GM21576 (cell line): ENCODE measurements around the gene NFATC1.

Source experiments
- ATAC-seq: cut with Tn5 transposase; IDR thresholded peaks from one replicate; pipeline ENCODE4 v1.9.1; 2021; ENCODE audit warnings: mild to moderate bottlenecking, moderate library complexity; ENCODE audit not compliant: unreplicated experiment

Gene NFATC1

GRCh38 chr18:79486356-79487182 lies 90.8 kb downstream of the NFATC1 start:
- ATAC-seq, result no peak

GRCh38 chr18:79487183-79487800 lies 91.6 kb downstream of the NFATC1 start:
- ATAC-seq, result no peak

- no peak for ATAC-seq
These were observed 92.1 kb downstream of the NFATC1 start for GRCh38 chr18:79487801-79488201.

GRCh38 chr18:79488311-79489050 lies 92.8 kb downstream of the NFATC1 start:
- no peak for ATAC-seq

GRCh38 chr18:79489051-79489898 lies 93.5 kb downstream of the NFATC1 start:
- ATAC-seq, result no peak

- no peak for ATAC-seq
These were observed 94.3 kb downstream of the NFATC1 start for GRCh38 chr18:79489899-79490625.

- no peak for ATAC-seq
These were observed 94.9 kb downstream of the NFATC1 start for GRCh38 chr18:79490626-79491041.

- no peak for ATAC-seq
These were observed 95.4 kb downstream of the NFATC1 start for GRCh38 chr18:79491081-79491551.

GRCh38 chr18:79493211-79493800 lies 97.6 kb downstream of the NFATC1 start:
- ATAC-seq, result no peak

GRCh38 chr18:79493801-79494211 lies 98.1 kb downstream of the NFATC1 start:
- no peak for ATAC-seq

- no peak for ATAC-seq
These were observed 99.2 kb downstream of the NFATC1 start for GRCh38 chr18:79494936-79495335.

- no peak for ATAC-seq
These were observed 99.9 kb downstream of the NFATC1 start for GRCh38 chr18:79495591-79496071.

GRCh38 chr18:79496237-79496977 lies 100.7 kb downstream of the NFATC1 start:
- no peak for ATAC-seq

GRCh38 chr18:79496978-79497637 lies 101.4 kb downstream of the NFATC1 start:
- ATAC-seq, result no peak

GRCh38 chr18:79497638-79498081 lies 101.9 kb downstream of the NFATC1 start:
- ATAC-seq, result peak; percentile 67

- no peak for ATAC-seq
These were observed 102.9 kb downstream of the NFATC1 start for GRCh38 chr18:79498662-79499061.

- ATAC-seq, result no peak
These were observed 105.3 kb downstream of the NFATC1 start for GRCh38 chr18:79501006-79501405.

GRCh38 chr18:79502782-79503181 lies 107.1 kb downstream of the NFATC1 start:
- ATAC-seq, result no peak
